Hepatocyte (in vitro differentiated cells): ENCODE results near the gene ITGB7.

Experiments
- EZH2 ChIP-seq: fragments of 200-600 bp; sonication (generic); IDR thresholded peaks from 2 replicates; pipeline ENCODE4 v1.6.1; 2016; ENCODE audit warnings: antibody characterized with exemption, mild to moderate bottlenecking, borderline replicate concordance
- TF ChIP-seq, protein P1 (sequence below): fragments of 200-600 bp; sonication (generic); IDR thresholded peaks from 2 replicates; pipeline ENCODE4 v1.5.1; 2016; ENCODE audit warnings: antibody characterized with exemption, mild to moderate bottlenecking; ENCODE audit not compliant: poor library complexity

DNA sequence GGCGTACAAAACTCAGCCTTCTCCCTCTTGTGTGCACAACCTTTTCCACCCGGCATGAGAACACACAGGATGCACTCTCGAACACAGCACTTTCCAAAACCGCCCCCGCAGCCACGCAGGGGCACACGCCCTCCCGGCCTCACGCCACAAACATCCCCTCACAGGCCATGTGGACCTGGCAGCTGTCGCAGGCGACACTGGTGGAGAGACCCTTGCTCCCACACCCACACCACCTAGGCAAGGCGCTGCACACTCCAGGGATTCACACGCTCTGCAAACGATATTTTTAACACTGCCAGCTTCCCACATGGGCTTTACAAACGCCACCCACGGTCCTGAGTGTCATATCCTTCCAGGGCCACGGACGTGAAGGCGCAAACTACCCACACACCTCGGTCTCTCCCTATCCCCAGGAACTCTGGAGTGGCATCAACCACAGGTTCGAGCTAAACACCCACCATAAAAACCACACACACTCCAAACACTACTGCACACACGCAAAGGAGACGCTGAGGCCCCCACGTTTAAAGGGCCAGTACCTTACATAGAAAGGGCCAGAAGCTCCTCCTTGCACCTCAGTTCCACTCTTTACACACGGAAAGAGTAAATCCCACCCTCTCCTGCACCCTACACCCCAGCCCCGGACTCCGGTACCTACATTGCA is 12.4 kb upstream of the ITGB7 start:
- no peak for TF ChIP-seq EZH2
- TF ChIP-seq, protein P1, sequence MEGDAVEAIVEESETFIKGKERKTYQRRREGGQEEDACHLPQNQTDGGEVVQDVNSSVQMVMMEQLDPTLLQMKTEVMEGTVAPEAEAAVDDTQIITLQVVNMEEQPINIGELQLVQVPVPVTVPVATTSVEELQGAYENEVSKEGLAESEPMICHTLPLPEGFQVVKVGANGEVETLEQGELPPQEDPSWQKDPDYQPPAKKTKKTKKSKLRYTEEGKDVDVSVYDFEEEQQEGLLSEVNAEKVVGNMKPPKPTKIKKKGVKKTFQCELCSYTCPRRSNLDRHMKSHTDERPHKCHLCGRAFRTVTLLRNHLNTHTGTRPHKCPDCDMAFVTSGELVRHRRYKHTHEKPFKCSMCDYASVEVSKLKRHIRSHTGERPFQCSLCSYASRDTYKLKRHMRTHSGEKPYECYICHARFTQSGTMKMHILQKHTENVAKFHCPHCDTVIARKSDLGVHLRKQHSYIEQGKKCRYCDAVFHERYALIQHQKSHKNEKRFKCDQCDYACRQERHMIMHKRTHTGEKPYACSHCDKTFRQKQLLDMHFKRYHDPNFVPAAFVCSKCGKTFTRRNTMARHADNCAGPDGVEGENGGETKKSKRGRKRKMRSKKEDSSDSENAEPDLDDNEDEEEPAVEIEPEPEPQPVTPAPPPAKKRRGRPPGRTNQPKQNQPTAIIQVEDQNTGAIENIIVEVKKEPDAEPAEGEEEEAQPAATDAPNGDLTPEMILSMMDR = no peak
